HEK293 (cell line): ENCODE data around the gene DEDD.

Source experiments
- KLF1 ChIP-seq: fragments of 450-650 bp; formaldehyde crosslinking; IDR thresholded peaks from 2 replicates; pipeline ENCODE4 v1.5.1; 2016; ENCODE audit warnings: missing biosample characterization, missing genetic modification characterization
- PATZ1 ChIP-seq: fragments of 450-650 bp; formaldehyde crosslinking; IDR thresholded peaks from 2 replicates; pipeline ENCODE4 v1.5.1; 2016; ENCODE audit warnings: missing biosample characterization, missing genetic modification characterization
- RBAK ChIP-seq: fragments of 450-650 bp; formaldehyde crosslinking; IDR thresholded peaks from 2 replicates; pipeline ENCODE4 v1.5.1; 2016; ENCODE audit warnings: missing biosample characterization, missing genetic modification characterization
- REST ChIP-seq: fragments of 450-650 bp; formaldehyde crosslinking; IDR thresholded peaks from 2 replicates; pipeline ENCODE4 v1.5.1; 2016; ENCODE audit warnings: missing biosample characterization, missing genetic modification characterization
- SP2 ChIP-seq: fragments of 450-650 bp; formaldehyde crosslinking; IDR thresholded peaks from 2 replicates; pipeline ENCODE4 v1.5.1; 2016; ENCODE audit warnings: missing biosample characterization, missing genetic modification characterization
- ZBTB17 ChIP-seq: fragments of 450-650 bp; formaldehyde crosslinking; IDR thresholded peaks from 2 replicates; pipeline ENCODE4 v1.5.1; 2016; ENCODE audit warnings: missing biosample characterization, missing genetic modification characterization
- ZBTB26 ChIP-seq: fragments of 450-650 bp; formaldehyde crosslinking; optimal IDR thresholded peaks from 2 replicates; pipeline ENCODE3; 2016; ENCODE audit warnings: missing biosample characterization, mild to moderate bottlenecking, missing genetic modification characterization
- ZNF10 ChIP-seq: fragments of 450-650 bp; formaldehyde crosslinking; IDR thresholded peaks from 2 replicates; pipeline ENCODE4 v1.5.1; 2017; ENCODE audit warnings: missing biosample characterization, missing genetic modification characterization
- ZNF146 ChIP-seq: fragments of 450-650 bp; formaldehyde crosslinking; IDR thresholded peaks from 2 replicates; pipeline ENCODE4 v1.5.1; 2016; ENCODE audit warnings: missing biosample characterization, missing genetic modification characterization
- ZNF148 ChIP-seq: fragments of 450-650 bp; formaldehyde crosslinking; IDR thresholded peaks from 2 replicates; pipeline ENCODE4 v1.5.0; 2017; ENCODE audit warnings: missing biosample characterization, missing genetic modification characterization, borderline replicate concordance
- ZNF26 ChIP-seq: fragments of 450-650 bp; formaldehyde crosslinking; IDR thresholded peaks from 2 replicates; pipeline ENCODE4 v1.5.1; 2016; ENCODE audit warnings: missing biosample characterization, missing genetic modification characterization
- ZNF350 ChIP-seq: fragments of 450-650 bp; formaldehyde crosslinking; IDR thresholded peaks from 2 replicates; pipeline ENCODE4 v1.5.0; 2017; ENCODE audit warnings: missing biosample characterization, mild to moderate bottlenecking, missing genetic modification characterization
- ZNF354C ChIP-seq: fragments of 450-650 bp; formaldehyde crosslinking; IDR thresholded peaks from 2 replicates; pipeline ENCODE4 v1.5.1; 2016; ENCODE audit warnings: missing biosample characterization, missing genetic modification characterization, low read depth, borderline replicate concordance
- ZNF362 ChIP-seq: fragments of 450-650 bp; formaldehyde crosslinking; IDR thresholded peaks from 2 replicates; pipeline ENCODE4 v1.5.1; 2016; ENCODE audit warnings: missing biosample characterization, missing genetic modification characterization
- ZNF398 ChIP-seq: fragments of 450-650 bp; formaldehyde crosslinking; IDR thresholded peaks from 2 replicates; pipeline ENCODE4 v1.5.1; 2017; ENCODE audit warnings: missing biosample characterization, missing genetic modification characterization
- ZNF404 ChIP-seq: fragments of 450-650 bp; formaldehyde crosslinking; IDR thresholded peaks from 2 replicates; pipeline ENCODE4 v1.5.1; 2017; ENCODE audit warnings: missing biosample characterization, missing genetic modification characterization
- ZNF433 ChIP-seq: fragments of 450-650 bp; formaldehyde crosslinking; IDR thresholded peaks from 2 replicates; pipeline ENCODE4 v1.5.1; 2016; ENCODE audit warnings: missing biosample characterization, missing genetic modification characterization, low read depth
- ZNF449 ChIP-seq: fragments of 450-650 bp; formaldehyde crosslinking; IDR thresholded peaks from 2 replicates; pipeline ENCODE4 v1.5.1; 2017; ENCODE audit warnings: missing biosample characterization, mild to moderate bottlenecking, missing genetic modification characterization, moderate library complexity
- ZNF510 ChIP-seq: fragments of 450-650 bp; formaldehyde crosslinking; IDR thresholded peaks from 2 replicates; pipeline ENCODE4 v1.5.1; 2018; ENCODE audit warnings: mild to moderate bottlenecking, missing genetic modification characterization, missing biosample characterization; ENCODE audit not compliant: insufficient replicate concordance
- ZNF514 ChIP-seq: fragments of 450-650 bp; formaldehyde crosslinking; IDR thresholded peaks from 2 replicates; pipeline ENCODE4 v1.5.1; 2016; ENCODE audit warnings: missing biosample characterization, missing genetic modification characterization
- ZNF768 ChIP-seq: fragments of 450-650 bp; formaldehyde crosslinking; IDR thresholded peaks from 2 replicates; pipeline ENCODE4 v1.5.1; 2018; ENCODE audit warnings: missing biosample characterization, mild to moderate bottlenecking, missing genetic modification characterization
- ZNF830 ChIP-seq: fragments of 450-650 bp; IDR thresholded peaks from 2 replicates; pipeline ENCODE4 v1.5.0; 2018; ENCODE audit warnings: missing biosample characterization, missing genetic modification characterization, low read depth, mild to moderate bottlenecking, moderate library complexity

DEDD gene

GRCh38 chr1:161165742-161166668 lies 33.5 kb upstream of the DEDD start, which contains the start of gene PPOX (continued):
- TF ChIP-seq ZNF449 (no peak), ZNF398 (no peak), ZNF768 (no peak), ZNF514 (tag by site-specific recombination) (no peak), ZNF148 (tag by site-specific recombination) (no peak), REST (tag by site-specific recombination) (no peak), SP2 (peak; percentile 98), ZNF404 (tag by site-specific recombination) (no peak), ZBTB26 (tag by site-specific recombination) (peak; percentile 72), ZNF362 (no peak), ZNF26 (no peak), ZNF350 (no peak), ZBTB17 (tag by site-specific recombination) (peak; percentile 99), ZNF830 (tag by site-specific recombination) (no peak), KLF1 (tag by site-specific recombination) (peak; percentile 65), RBAK (tag by site-specific recombination) (no peak), ZNF146 (tag by site-specific recombination) (no peak), ZNF510 (tag by site-specific recombination) (no peak), ZNF433 (no peak), PATZ1 (peak; percentile 52; the same call in 1 of the 2 replicates), ZNF354C (tag by site-specific recombination) (no peak), ZNF10 (tag by site-specific recombination) (no peak; the same call in 1 of the 2 replicates)
